Gastroesophageal sphincter (tissue), 4 donors: Measurements from ENCODE around the gene NOS1AP. TPM values are rescaled to one million over a fixed set of nuclear protein-coding genes. Genes with fewer than 3 reads are reported as not detected.

Source experiments
- ATAC-seq: fragments of 150-250 bp; one replicate; pipeline ENCODE4 v1.9.1; 2016; ENCODE audit warnings: mild to moderate bottlenecking, moderate library complexity
- H3K27ac ChIP-seq, 4 donors: fragments of 200-600 bp; sonication (generic) in 3 of 4; 1 replicate in 3 of 4; 2 replicates in 1 of 4; pipeline ENCODE4 v1.5.1; 2016 to 2019
- H3K27me3 ChIP-seq: fragments of 200-600 bp; sonication (generic); one replicate; pipeline ENCODE4 v1.5.1; 2019
- H3K36me3 ChIP-seq, 2 donors: fragments of 200-600 bp; sonication (generic); one replicate each; pipeline ENCODE4 v1.5.1; 2019; ENCODE audit warnings: control low read depth in 1 of 2
- H3K4me1 ChIP-seq, 3 donors: fragments of 200-600 bp; sonication (generic); 1 replicate in 2 of 3; 2 replicates in 1 of 3; pipeline ENCODE4 v1.5.1; 2016 to 2019; ENCODE audit warnings: control low read depth in 2 of 3
- H3K4me3 ChIP-seq, 2 donors: fragments of 200-600 bp; sonication (generic); one replicate each; pipeline ENCODE4 v1.5.1; 2019; ENCODE audit warnings: mild to moderate bottlenecking in 1 of 2, moderate library complexity in 1 of 2
- H3K9me3 ChIP-seq, 3 donors: fragments of 200-600 bp; sonication (generic); one replicate each; pipeline ENCODE4 v1.5.1; 2017 to 2019; ENCODE audit warnings: control low read depth in 2 of 3
- CTCF ChIP-seq, 4 experiments: fragments of 200-600 bp in 2 of 4; fragments of 450-650 bp in 2 of 4; sonication (generic) in 1 of 4; IDR thresholded peaks; one replicate each; pipeline ENCODE4 v1.5.1; 2017 to 2019; ENCODE audit warnings: antibody characterized with exemption in 4 of 4, mild to moderate bottlenecking in 2 of 4, moderate library complexity in 2 of 4
- EP300 ChIP-seq: sonication (generic); formaldehyde crosslinking; IDR thresholded peaks from one replicate; pipeline ENCODE4 v1.6.1; 2017; ENCODE audit warnings: antibody characterized with exemption, mild to moderate bottlenecking
- POLR2A ChIP-seq, 2 donors: fragments of 450-650 bp; IDR thresholded peaks; one replicate each; pipeline ENCODE4 v1.6.1; 2017; ENCODE audit warnings: antibody characterized with exemption in 2 of 2, mild to moderate bottlenecking in 2 of 2, moderate library complexity in 1 of 2
- POLR2AphosphoS5 ChIP-seq: sonication (generic); formaldehyde crosslinking; IDR thresholded peaks from one replicate; pipeline ENCODE4 v1.6.1; 2017; ENCODE audit warnings: antibody characterized with exemption
- WGBS, 2 donors: methylation state at CpG; one replicate each; pipeline ENCODE4 v1.1.5; 2018; ENCODE audit warnings: low coverage in 1 of 2; 5-methylcytosine and 5-hydroxymethylcytosine counted together
- total RNA-seq, 4 donors: library from RNA; depleted of rRNA; stranded (reverse); fragments of >200 nt; gene quantifications; one replicate each; pipeline ENCODE4 v1.1.0, GENCODE V29; 2016

NOS1AP gene
- total RNA-seq, 4 donors from 2014 or later = 3.5 to 7.8 (median 4.1) TPM

- Histone ChIP-seq H3K9me3 (no peaks in the 10 kb centered on the region), H3K4me3 (no peak overlapping the region), H3K36me3 (no peaks in the 10 kb centered on the region), H3K27ac (peak overlapping the region in 1 of 4 donors; percentile 26), H3K4me1 (peaks cover 8 to 68% (median 9%) of the 10 kb centered on the region in 3 donors), H3K27me3 (no peaks in the 10 kb centered on the region)
- WGBS, 2 donors = 61 to 70% methylated on average over 3 to 4 of the region's 5 CpGs
- TF ChIP-seq POLR2AphosphoS5 (no peak), EP300 (no peak), CTCF (IDR thresholded peaks at IDR 0.05) (no peak), POLR2A (IDR thresholded peaks at IDR 0.05) (no peak)
- ATAC-seq = no peak
Measured at GRCh38 chr1:162218975-162219374, 149.5 kb downstream of the NOS1AP start.

DNA sequence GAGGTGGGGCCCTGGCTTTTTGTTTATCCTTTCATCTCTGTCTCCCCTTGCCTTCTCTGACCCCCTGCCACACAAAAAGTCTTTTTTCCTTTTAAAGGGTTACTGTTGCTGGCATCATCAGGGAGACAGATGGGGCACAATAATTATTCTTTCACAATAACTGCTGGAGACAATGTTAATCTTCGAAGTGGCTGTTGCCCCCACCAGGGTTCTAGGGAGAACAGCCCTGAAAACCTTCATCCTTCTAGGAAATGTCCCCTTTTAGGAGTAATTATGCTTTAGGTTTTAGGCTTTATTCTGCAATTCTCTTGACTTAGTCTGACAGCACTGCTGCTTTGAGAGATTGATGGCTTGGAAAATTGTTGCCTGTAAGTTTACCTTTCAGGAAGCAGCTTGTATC, 150.0 kb downstream of the NOS1AP start:
- H3K4me1 ChIP-seq = peaks cover 8 to 63% (median 9%) of the 10 kb centered on the region in 3 donors
- TF ChIP-seq POLR2A (IDR thresholded peaks at IDR 0.05) (no peak), EP300 (no peak), POLR2AphosphoS5 (no peak), CTCF (IDR thresholded peaks at IDR 0.05) (no peak)
- no peak overlapping the region for H3K27ac ChIP-seq

GRCh38 chr1:162220009-162220539, 150.6 kb downstream of the NOS1AP start:
- H3K36me3 ChIP-seq = no peaks in the 10 kb centered on the region
- no peaks in the 10 kb centered on the region for H3K9me3 ChIP-seq
- WGBS, 2 donors = 87 to 97% methylated on average over 1 to 6 of the region's 6 CpGs
- TF ChIP-seq POLR2AphosphoS5 = no peak
- TF ChIP-seq POLR2A (IDR thresholded peaks at IDR 0.05) = no peak
- no peak for TF ChIP-seq EP300
- no peaks in the 10 kb centered on the region for H3K27me3 ChIP-seq
- ATAC-seq = no peak
- H3K4me1 ChIP-seq = peaks cover 8 to 57% (median 9%) of the 10 kb centered on the region in 3 donors
- H3K4me3 ChIP-seq = no peak overlapping the region
- H3K27ac ChIP-seq = no peak overlapping the region

More for the DNA sequence above, 150.0 kb downstream of the NOS1AP start:
- H3K36me3 ChIP-seq = no peaks in the 10 kb centered on the region
- H3K4me3 ChIP-seq = no peak overlapping the region
- WGBS, 2 donors = 83% methylated on average over 1 of the region's 1 CpG; no CpG with 5 or more reads in 1 of the 2 donors
- no peaks in the 10 kb centered on the region for H3K27me3 ChIP-seq
- H3K9me3 ChIP-seq = no peaks in the 10 kb centered on the region
- ATAC-seq = no peak

GRCh38 chr1:162222014-162222413, 152.5 kb downstream of the NOS1AP start:
- TF ChIP-seq EP300 = no peak
- TF ChIP-seq POLR2AphosphoS5 = no peak
- no peak for TF ChIP-seq POLR2A (IDR thresholded peaks at IDR 0.05)
- TF ChIP-seq CTCF (IDR thresholded peaks at IDR 0.05) = no peak
- Histone ChIP-seq H3K4me3 (no peak overlapping the region), H3K4me1 (peaks cover 8 to 37% (median 9%) of the 10 kb centered on the region in 3 donors), H3K36me3 (no peaks in the 10 kb centered on the region), H3K9me3 (no peaks in the 10 kb centered on the region), H3K27me3 (no peaks in the 10 kb centered on the region), H3K27ac (no peak overlapping the region)
- WGBS, 2 donors = 62 to 87% methylated on average over 5 of the region's 5 CpGs
- ATAC-seq = no peak

DNA sequence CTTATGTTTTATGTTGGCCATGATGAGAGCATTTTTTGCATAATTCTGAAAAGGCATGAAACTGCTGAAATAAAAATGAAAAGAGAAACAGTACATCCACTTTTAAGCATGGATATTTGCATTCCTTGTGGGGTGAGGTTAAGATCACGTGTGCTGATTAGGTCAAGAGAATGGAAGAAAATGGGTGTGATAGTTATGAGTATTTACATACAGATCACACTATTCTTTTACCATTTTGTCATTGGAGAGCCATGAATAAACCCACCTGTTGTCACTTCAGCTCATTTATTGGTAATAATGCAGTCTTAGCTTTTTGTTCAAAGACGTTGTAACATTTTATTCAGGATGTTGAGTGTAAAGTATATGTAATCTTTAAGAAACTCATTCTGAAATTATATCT, 153.2 kb downstream of the NOS1AP start:
- H3K4me3 ChIP-seq = no peak overlapping the region
- no peaks in the 10 kb centered on the region for H3K27me3 ChIP-seq
- ATAC-seq = no peak
- WGBS, 2 donors = 77 to 82% methylated on average over 2 of the region's 2 CpGs
- no peak overlapping the region for H3K27ac ChIP-seq
- H3K36me3 ChIP-seq = no peaks in the 10 kb centered on the region
- H3K9me3 ChIP-seq = no peaks in the 10 kb centered on the region
- H3K4me1 ChIP-seq = peaks cover 5 to 31% (median 7%) of the 10 kb centered on the region in 3 donors
- TF ChIP-seq EP300 = no peak
- TF ChIP-seq POLR2A (IDR thresholded peaks at IDR 0.05) = no peak
- TF ChIP-seq CTCF (IDR thresholded peaks at IDR 0.05) = no peak
- no peak for TF ChIP-seq POLR2AphosphoS5
